IMR-90 (cell line): ENCODE measurements around the gene ARHGAP8. TPM values are rescaled to one million over a fixed set of nuclear protein-coding genes. Genes with fewer than 3 reads are reported as not detected.
A peak's percentile ranks its signal among the peaks of the same experiment; 100 is the strongest.

Experiments used
- ATAC-seq: fragments of 200-7000 bp; cut with Tn5 transposase; 2 replicates; pipeline ENCODE4 v1.9.1; 2020; ENCODE audit warnings: low read depth, mild to moderate bottlenecking, moderate library complexity
- BruUV-seq: library from RNA; stranded (reverse); fragments of 400-500 nt; replicated peaks from 2 replicates; lab custom pipeline; 2021; lab: Mats Ljungman, UMichigan
- CTCF ChIA-PET: fragments of 300-600 bp; formaldehyde crosslinking; extraction: SDS; loops from one replicate; lab custom pipeline; 2021; ENCODE audit warnings: antibody characterized with exemption; lab: Yijun Ruan, JAX
- POLR2A ChIA-PET: fragments of 300-600 bp; sonication (Branson Sonifier 250); formaldehyde crosslinking; loops from one replicate; lab custom pipeline; 2022; ENCODE audit warnings: antibody characterized with exemption; ENCODE audit not compliant: unreplicated experiment; lab: Charles Lee
- DNase-seq: peaks from one replicate; pipeline ENCODE4 v3.0.0; 2013
- H2AFZ ChIP-seq: replicated peaks from 2 replicates; pipeline ENCODE3; 2013; ENCODE audit warnings: low read length, mild to moderate bottlenecking; ENCODE audit not compliant: poor library complexity
- H2AK5ac ChIP-seq: 2 replicates; pipeline ENCODE4 v1.6.1; 2013; ENCODE audit warnings: low read depth, low read length, inconsistent platforms
- H2AK9ac ChIP-seq: replicated peaks from 2 replicates; pipeline ENCODE3; 2013; ENCODE audit warnings: mild to moderate bottlenecking, low read depth, low read length, moderate library complexity; ENCODE audit not compliant: poor library complexity
- H2BK120ac ChIP-seq: 2 replicates; pipeline ENCODE4 v1.6.1; 2013; ENCODE audit warnings: low read depth, low read length, inconsistent platforms
- H2BK15ac ChIP-seq: 3 replicates; pipeline ENCODE4 v1.6.1; 2013; ENCODE audit warnings: low read depth, low read length, inconsistent platforms
- H2BK20ac ChIP-seq: 2 replicates; pipeline ENCODE4 v1.6.1; 2013; ENCODE audit warnings: low read depth, mild to moderate bottlenecking, inconsistent platforms, low read length, moderate library complexity
- H2BK5ac ChIP-seq: 2 replicates; pipeline ENCODE4 v1.6.1; 2013; ENCODE audit warnings: mild to moderate bottlenecking, low read depth, low read length, inconsistent platforms; ENCODE audit not compliant: poor library complexity, severe bottlenecking
- H3K14ac ChIP-seq: replicated peaks from 2 replicates; pipeline ENCODE4 v1.6.1; 2013; ENCODE audit warnings: low read depth, low read length, inconsistent platforms
- H3K18ac ChIP-seq: 2 replicates; pipeline ENCODE4 v1.6.1; 2013; ENCODE audit warnings: low read depth, low read length, control low read depth
- H3K23ac ChIP-seq: 2 replicates; pipeline ENCODE4 v1.6.1; 2013; ENCODE audit warnings: low read depth, low read length, inconsistent platforms
- H3K27ac ChIP-seq: 2 replicates; pipeline ENCODE4 v1.5.1; 2013; ENCODE audit warnings: mild to moderate bottlenecking, control low read depth, low read length; ENCODE audit not compliant: insufficient read depth
- H3K27me3 ChIP-seq: 2 replicates; pipeline ENCODE4 v1.6.1; 2013; ENCODE audit warnings: low read length; ENCODE audit not compliant: control insufficient read depth, insufficient read depth
- H3K36me3 ChIP-seq: 2 replicates; pipeline ENCODE4 v1.6.1; 2013; ENCODE audit warnings: low read length, mixed read lengths; ENCODE audit not compliant: control insufficient read depth, insufficient read depth
- H3K4ac ChIP-seq: 2 replicates; pipeline ENCODE4 v1.6.1; 2013; ENCODE audit warnings: low read depth, low read length, inconsistent platforms
- H3K4me1 ChIP-seq: 2 replicates; pipeline ENCODE4 v1.6.1; 2013; ENCODE audit warnings: low read length, mixed read lengths; ENCODE audit not compliant: control insufficient read depth, insufficient read depth
- H3K4me2 ChIP-seq: 2 replicates; pipeline ENCODE4 v1.6.1; 2013; ENCODE audit warnings: low read depth, mild to moderate bottlenecking, control low read depth, low read length, moderate library complexity
- H3K4me3 ChIP-seq: 2 replicates; pipeline ENCODE4 v1.5.1; 2013; ENCODE audit warnings: low read depth, mild to moderate bottlenecking, control low read depth, low read length, moderate library complexity; ENCODE audit not compliant: insufficient read depth
- H3K56ac ChIP-seq: 2 replicates; pipeline ENCODE4 v1.6.1; 2013; ENCODE audit warnings: low read length, inconsistent platforms; ENCODE audit not compliant: insufficient read depth; ENCODE audit errors: extremely low read depth
- H3K79me1 ChIP-seq, 2 experiments: 2 replicates each; pipeline ENCODE4 v1.6.1; 2013; ENCODE audit warnings: low read length in 2 of 2, inconsistent platforms in 1 of 2, low read depth in 1 of 2
- H3K9ac ChIP-seq: 2 replicates; pipeline ENCODE4 v1.6.1; 2013; ENCODE audit warnings: low read depth, low read length, control low read depth
- H3K9me1 ChIP-seq: 2 replicates; pipeline ENCODE4 v1.6.1; 2013; ENCODE audit warnings: low read length, inconsistent platforms; ENCODE audit not compliant: insufficient read depth
- H3K9me3 ChIP-seq: 2 replicates; pipeline ENCODE4 v1.6.1; 2013; ENCODE audit warnings: low read length; ENCODE audit not compliant: control insufficient read depth, insufficient read depth
- H4K20me1 ChIP-seq: 2 replicates; pipeline ENCODE4 v1.6.1; 2013; ENCODE audit warnings: low read length, inconsistent platforms; ENCODE audit not compliant: insufficient read depth
- H4K5ac ChIP-seq: 2 replicates; pipeline ENCODE4 v1.6.1; 2013; ENCODE audit warnings: mild to moderate bottlenecking, low read depth, low read length, control low read depth
- H4K8ac ChIP-seq, 2 experiments: 2 replicates each; pipeline ENCODE4 v1.6.1; 2013; ENCODE audit warnings: low read depth in 2 of 2, low read length in 2 of 2, control low read depth in 1 of 2, inconsistent platforms in 1 of 2
- H4K91ac ChIP-seq: 2 replicates; pipeline ENCODE4 v1.6.1; 2013; ENCODE audit warnings: low read depth, low read length, inconsistent platforms; ENCODE audit not compliant: insufficient read depth
- CHD1 ChIP-seq: IDR thresholded peaks from 2 replicates; pipeline ENCODE4 v1.6.1; 2012; ENCODE audit warnings: low read depth, low read length, improper control_type of control experiment
- FOS ChIP-seq: fragments of 150-350 bp; IDR thresholded peaks from 2 replicates; pipeline ENCODE4 v1.6.1; 2016; ENCODE audit warnings: low read depth, low read length
- MAFK ChIP-seq: IDR thresholded peaks from 2 replicates; pipeline ENCODE4 v1.6.1; 2012; ENCODE audit warnings: low read depth, low read length, improper control_type of control experiment
- NFE2L2 ChIP-seq: fragments of 150-350 bp; IDR thresholded peaks from 2 replicates; pipeline ENCODE4 v1.6.1; 2016; ENCODE audit warnings: low read depth, mild to moderate bottlenecking, low read length
- RAD21 ChIP-seq: IDR thresholded peaks from 2 replicates; pipeline ENCODE4 v1.6.1; 2012; ENCODE audit warnings: low read length, improper control_type of control experiment
- RCOR1 ChIP-seq: IDR thresholded peaks from 2 replicates; pipeline ENCODE4 v1.6.1; 2012; ENCODE audit warnings: mild to moderate bottlenecking, low read length, improper control_type of control experiment; ENCODE audit not compliant: insufficient replicate concordance
- WGBS, 2 experiments: methylation state at CpG; one replicate each; pipeline versions ENCODE4 v1.1.5 to v1.1.7; 2013; ENCODE audit warnings: missing lambda C conversion rate in 2 of 2; ENCODE audit not compliant: insufficient read length in 1 of 2; ENCODE audit errors: extremely low coverage in 2 of 2; 5-methylcytosine and 5-hydroxymethylcytosine counted together
- dilution Hi-C: fragments of 300-500 bp; cut with HindIII; formaldehyde crosslinking; loops from one replicate; pipeline ENCODE4 v1.14.3; 2018; ENCODE audit warnings: low sequenced_read_pairs; ENCODE audit not compliant: unreplicated experiment
- in situ Hi-C: fragments of 300-500 bp; cut with MboI; formaldehyde crosslinking; loops from 3 replicates; pipeline ENCODE4 v1.14.3; 2019; ENCODE audit warnings: low sequenced_read_pairs, inconsistent platforms, mixed read lengths
- intact Hi-C: fragments of 100-400 bp; cut with micrococcal nuclease; formaldehyde crosslinking; loops from 2 replicates; pipeline ENCODE4 v1.10.0; 2022
- polyA plus RNA-seq, 3 experiments: library from polyadenylated mRNA; depleted of rRNA; stranded (reverse); fragments of >200 nt; gene quantifications; 2 replicates each; pipeline ENCODE4 v1.2.3, GENCODE V29; 2012; ENCODE audit warnings: low replicate concordance in 1 of 3
- total RNA-seq: library from RNA; depleted of rRNA; stranded (reverse); fragments of >200 nt; gene quantifications from 2 replicates; pipeline ENCODE4 v1.2.3, GENCODE V29; 2012
- TF ChIP-seq, protein P1 (sequence below): fragments of 150-350 bp; IDR thresholded peaks from 2 replicates; pipeline ENCODE4 v1.6.1; 2017; ENCODE audit warnings: mild to moderate bottlenecking, antibody characterized with exemption, low read length, low read depth
- TF ChIP-seq, protein P2 (sequence below): fragments of 150-350 bp; IDR thresholded peaks from 2 replicates; pipeline ENCODE4 v1.6.1; 2016; ENCODE audit warnings: low read depth, mild to moderate bottlenecking, low read length, moderate library complexity, borderline replicate concordance

ARHGAP8 gene
- total and polyA plus RNA-seq, 2 of the 4 experiments (the other 2 are of a cell fraction): 0.18 to 0.21 TPM

DNA sequence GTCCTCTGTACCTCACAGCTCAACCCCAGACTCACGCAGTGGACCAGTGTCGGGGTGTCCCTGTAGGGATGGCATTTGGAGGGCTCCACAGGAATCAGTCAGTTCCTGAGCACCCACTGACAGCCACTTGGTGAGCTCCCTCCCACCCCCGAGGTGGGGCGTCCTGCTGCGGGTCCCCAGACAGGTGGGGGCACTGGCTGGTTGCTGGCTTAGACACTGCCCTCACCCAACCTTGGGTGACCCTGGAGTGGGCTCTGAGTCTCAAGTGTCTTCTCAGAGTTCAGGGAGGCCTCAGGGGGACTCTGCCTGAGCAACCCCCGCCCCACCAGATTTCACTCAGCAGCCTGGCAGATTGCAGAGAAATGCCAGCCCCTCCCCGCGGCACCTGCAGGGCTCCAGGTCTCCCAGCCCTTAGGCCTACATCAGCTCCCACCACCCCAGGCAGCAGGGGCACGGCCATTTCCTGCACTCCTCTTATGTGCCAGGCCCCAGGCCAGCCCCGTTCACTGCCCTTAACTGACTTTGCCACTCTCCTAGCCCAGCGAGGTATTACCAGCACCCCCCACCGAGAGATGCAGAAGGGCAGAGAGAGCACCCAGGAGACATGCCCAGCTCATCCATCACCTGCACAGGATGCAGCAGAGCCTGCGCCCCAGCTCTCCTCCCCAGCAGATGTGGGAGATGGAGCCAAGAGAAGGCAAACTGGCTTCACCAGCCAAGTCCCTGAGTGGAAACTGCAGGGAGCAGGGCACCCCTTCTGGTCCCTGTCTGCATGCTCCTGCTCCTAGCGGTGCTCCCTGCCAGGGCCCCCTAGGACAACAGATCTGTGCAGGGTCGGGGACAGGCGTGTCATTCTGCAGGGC, 48.0 kb upstream of the ARHGAP8 start:
- Histone ChIP-seq H3K4me3 (no peak overlapping the region), H3K36me3 (peaks cover 1% of the 10 kb centered on the region; the same call in 1 of the 2 replicates), H3K14ac (no peak overlapping the region), H3K27me3 (no peaks in the 10 kb centered on the region), H3K9me3 (no peaks in the 10 kb centered on the region), H2AFZ (no peak overlapping the region), H2AK5ac (no peak overlapping the region), H3K18ac (no peak overlapping the region), H3K4me2 (no peak overlapping the region), H3K9me1 (peaks cover 13% of the 10 kb centered on the region), H3K4me1 (peaks cover 28% of the 10 kb centered on the region), H2AK9ac (peak overlapping the region; percentile 9), H3K9ac (no peak overlapping the region), H2BK15ac (no peak overlapping the region), H2BK20ac (no peak overlapping the region), H4K91ac (no peak overlapping the region), H3K56ac (no peak overlapping the region), H3K23ac (no peak overlapping the region), H4K5ac (no peak overlapping the region), H3K4ac (no peak overlapping the region), H3K79me1 (peaks cover 20 to 34% of the 10 kb centered on the region in 2 experiments), H2BK120ac (no peak overlapping the region), H4K8ac (no peak overlapping the region), H2BK5ac (no peak overlapping the region), H4K20me1 (peaks cover 24% of the 10 kb centered on the region), H3K27ac (no peak overlapping the region)
- intact Hi-C loops: no loop called here
- in situ Hi-C loops: no loop called here
- POLR2A ChIA-PET: no interaction called here
- CTCF ChIA-PET: no interaction called here
- BruUV-seq: no TSS peak
- ATAC-seq (no peak), DNase-seq (no peak)
- dilution Hi-C loops: no loop called here
- 95% methylated on average over 7 of the region's 16 CpGs; no CpG with 5 or more reads in 1 of the 2 experiments for WGBS, 2 experiments
- TF ChIP-seq RCOR1 (no peak), CHD1 (no peak), RAD21 (no peak), FOS (no peak), NFE2L2 (no peak), MAFK (no peak)
- TF ChIP-seq, protein P1, sequence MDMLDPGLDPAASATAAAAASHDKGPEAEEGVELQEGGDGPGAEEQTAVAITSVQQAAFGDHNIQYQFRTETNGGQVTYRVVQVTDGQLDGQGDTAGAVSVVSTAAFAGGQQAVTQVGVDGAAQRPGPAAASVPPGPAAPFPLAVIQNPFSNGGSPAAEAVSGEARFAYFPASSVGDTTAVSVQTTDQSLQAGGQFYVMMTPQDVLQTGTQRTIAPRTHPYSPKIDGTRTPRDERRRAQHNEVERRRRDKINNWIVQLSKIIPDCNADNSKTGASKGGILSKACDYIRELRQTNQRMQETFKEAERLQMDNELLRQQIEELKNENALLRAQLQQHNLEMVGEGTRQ: no peak
- TF ChIP-seq, protein P2, sequence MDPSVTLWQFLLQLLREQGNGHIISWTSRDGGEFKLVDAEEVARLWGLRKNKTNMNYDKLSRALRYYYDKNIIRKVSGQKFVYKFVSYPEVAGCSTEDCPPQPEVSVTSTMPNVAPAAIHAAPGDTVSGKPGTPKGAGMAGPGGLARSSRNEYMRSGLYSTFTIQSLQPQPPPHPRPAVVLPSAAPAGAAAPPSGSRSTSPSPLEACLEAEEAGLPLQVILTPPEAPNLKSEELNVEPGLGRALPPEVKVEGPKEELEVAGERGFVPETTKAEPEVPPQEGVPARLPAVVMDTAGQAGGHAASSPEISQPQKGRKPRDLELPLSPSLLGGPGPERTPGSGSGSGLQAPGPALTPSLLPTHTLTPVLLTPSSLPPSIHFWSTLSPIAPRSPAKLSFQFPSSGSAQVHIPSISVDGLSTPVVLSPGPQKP: no peak
